ENCODE data around the gene RNH1. TPM values are rescaled to one million over a fixed set of nuclear protein-coding genes. Genes with fewer than 3 reads are reported as not detected.

Gene RNH1
- polyA plus RNA-seq, 1 experiment, result 260 TPM

DNA sequence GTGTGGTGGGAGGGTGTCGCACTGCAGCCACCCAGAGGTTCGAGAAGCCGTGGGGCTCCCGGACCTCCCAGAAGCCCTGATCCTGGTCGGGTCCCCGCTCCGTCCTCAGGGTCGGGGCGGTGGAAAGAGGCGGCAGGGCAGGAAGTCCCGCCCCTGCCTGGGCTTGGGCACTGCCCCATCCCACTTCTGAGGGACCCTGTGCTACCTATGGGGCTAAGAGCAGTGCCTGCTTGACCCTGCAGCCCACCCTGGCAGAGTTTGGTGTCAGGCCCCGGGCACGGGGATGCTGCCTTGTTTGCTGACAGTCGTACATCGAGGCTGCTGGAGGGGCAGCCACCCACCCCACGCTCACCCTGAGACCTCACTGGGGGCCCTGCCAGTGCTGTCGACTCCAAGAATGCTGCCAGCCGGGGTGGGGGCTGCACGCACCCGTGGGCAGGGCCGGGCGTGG, 19.4 kb downstream of the RNH1 start:
- H3K36me3 ChIP-seq (ENCODE audit: control insufficient read depth, insufficient read depth, low read length), result peaks cover 7% of the 10 kb centered on the region

DNA sequence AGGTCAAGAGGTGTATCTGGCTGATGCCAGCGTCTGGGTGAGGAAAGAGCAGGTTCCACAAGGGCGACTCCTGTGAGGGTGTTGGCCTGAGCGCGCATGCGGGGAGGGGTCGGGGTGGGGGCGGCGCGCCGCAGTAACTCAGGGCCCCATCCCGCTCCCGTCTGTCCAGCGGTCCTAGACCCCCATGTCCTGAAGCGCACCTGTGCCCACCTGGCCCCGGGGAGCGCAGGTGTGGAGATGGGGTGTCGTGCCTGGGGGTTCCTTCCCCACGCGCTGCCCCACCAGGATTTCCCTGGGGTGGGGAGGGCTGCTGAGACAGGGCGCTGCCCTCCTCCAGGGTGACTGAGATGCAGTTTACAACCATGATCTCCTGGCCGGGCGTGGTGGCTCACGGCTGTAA, 20.9 kb downstream of the RNH1 start:
- CTCF ChIA-PET, result no interaction called here

More for the DNA sequence above, 19.4 kb downstream of the RNH1 start:
- POLR2A ChIA-PET, result no interaction called here
- H3K4me3 ChIP-seq (ENCODE audit: low read depth, low read length), result no peak overlapping the region
- CTCF ChIA-PET, result no interaction called here
- DNase-seq (ENCODE audit: low read depth), result no peak
- TF ChIP-seq, protein P1, sequence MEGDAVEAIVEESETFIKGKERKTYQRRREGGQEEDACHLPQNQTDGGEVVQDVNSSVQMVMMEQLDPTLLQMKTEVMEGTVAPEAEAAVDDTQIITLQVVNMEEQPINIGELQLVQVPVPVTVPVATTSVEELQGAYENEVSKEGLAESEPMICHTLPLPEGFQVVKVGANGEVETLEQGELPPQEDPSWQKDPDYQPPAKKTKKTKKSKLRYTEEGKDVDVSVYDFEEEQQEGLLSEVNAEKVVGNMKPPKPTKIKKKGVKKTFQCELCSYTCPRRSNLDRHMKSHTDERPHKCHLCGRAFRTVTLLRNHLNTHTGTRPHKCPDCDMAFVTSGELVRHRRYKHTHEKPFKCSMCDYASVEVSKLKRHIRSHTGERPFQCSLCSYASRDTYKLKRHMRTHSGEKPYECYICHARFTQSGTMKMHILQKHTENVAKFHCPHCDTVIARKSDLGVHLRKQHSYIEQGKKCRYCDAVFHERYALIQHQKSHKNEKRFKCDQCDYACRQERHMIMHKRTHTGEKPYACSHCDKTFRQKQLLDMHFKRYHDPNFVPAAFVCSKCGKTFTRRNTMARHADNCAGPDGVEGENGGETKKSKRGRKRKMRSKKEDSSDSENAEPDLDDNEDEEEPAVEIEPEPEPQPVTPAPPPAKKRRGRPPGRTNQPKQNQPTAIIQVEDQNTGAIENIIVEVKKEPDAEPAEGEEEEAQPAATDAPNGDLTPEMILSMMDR (IDR thresholded peaks at IDR 0.05; ENCODE audit: insufficient read depth, low read depth, low read length), result no peak
- H3K27me3 ChIP-seq (ENCODE audit: control insufficient read depth, insufficient read depth, low read length), result no peaks in the 10 kb centered on the region

DNA sequence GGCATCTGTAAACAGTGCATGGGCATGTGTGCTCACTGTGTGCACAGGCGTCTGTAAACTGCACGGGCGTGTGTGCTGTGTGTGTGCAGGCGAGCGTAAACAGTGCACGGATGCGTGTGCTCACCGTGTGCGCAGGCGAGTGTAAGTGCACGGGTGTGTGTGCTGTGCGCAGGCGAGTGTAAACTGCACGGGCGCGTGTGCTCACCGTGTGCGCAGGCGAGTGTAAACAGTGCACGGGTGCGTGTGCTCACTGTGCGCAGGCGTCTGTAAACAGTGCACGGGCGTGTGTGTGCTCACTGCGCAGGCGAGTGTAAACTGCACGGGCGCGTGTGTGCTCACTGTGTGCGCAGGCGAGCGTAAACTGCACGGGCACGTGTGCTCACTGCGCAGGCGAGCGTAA, 22.4 kb downstream of the RNH1 start:
- Histone ChIP-seq H3K36me3 (ENCODE audit: control insufficient read depth, insufficient read depth, low read length) (peaks cover 2% of the 10 kb centered on the region), H3K4me3 (ENCODE audit: low read depth, low read length) (no peak overlapping the region), H3K27me3 (ENCODE audit: control insufficient read depth, insufficient read depth, low read length) (no peaks in the 10 kb centered on the region)
- POLR2A ChIA-PET, result no interaction called here
- CTCF ChIA-PET, result no interaction called here
- TF ChIP-seq, protein P1 (IDR thresholded peaks at IDR 0.05; ENCODE audit: insufficient read depth, low read depth, low read length), result no peak
- DNase-seq (ENCODE audit: low read depth), result no peak

More for the DNA sequence above, 20.9 kb downstream of the RNH1 start:
- TF ChIP-seq, protein P1 (IDR thresholded peaks at IDR 0.05; ENCODE audit: insufficient read depth, low read depth, low read length), result no peak
- POLR2A ChIA-PET, result no interaction called here
- DNase-seq (ENCODE audit: low read depth), result no peak
- H3K36me3 ChIP-seq (ENCODE audit: control insufficient read depth, insufficient read depth, low read length), result peaks cover 6% of the 10 kb centered on the region
- H3K4me3 ChIP-seq (ENCODE audit: low read depth, low read length), result no peak overlapping the region
- H3K27me3 ChIP-seq (ENCODE audit: control insufficient read depth, insufficient read depth, low read length), result no peaks in the 10 kb centered on the region

DNA sequence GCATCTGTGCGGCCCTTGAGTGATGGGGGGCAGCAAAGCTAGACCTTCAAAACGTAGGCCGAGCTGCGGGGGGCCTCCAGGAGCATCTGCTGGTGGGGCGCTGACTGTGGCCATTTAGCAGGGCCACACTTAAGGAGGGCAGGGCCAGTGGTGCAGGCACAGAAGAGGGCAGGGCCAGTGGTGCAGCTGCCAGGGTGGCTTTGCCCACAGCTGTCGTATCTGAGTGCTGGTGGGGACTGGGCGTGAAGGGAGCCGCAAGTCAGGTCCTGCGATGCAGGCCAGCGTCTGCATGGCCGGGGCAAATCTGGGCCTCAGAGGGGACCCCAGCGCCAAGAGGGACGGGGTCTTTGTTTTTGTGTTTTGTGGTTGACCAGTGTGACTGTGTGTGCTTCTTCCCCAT, 27.7 kb downstream of the RNH1 start:
- no peaks in the 10 kb centered on the region for H3K27me3 ChIP-seq (ENCODE audit: control insufficient read depth, insufficient read depth, low read length)
- TF ChIP-seq, protein P1 (IDR thresholded peaks at IDR 0.05; ENCODE audit: insufficient read depth, low read depth, low read length), result no peak
- peaks cover 2% of the 10 kb centered on the region; the same call in 1 of the 2 replicates for H3K36me3 ChIP-seq (ENCODE audit: control insufficient read depth, insufficient read depth, low read length)
- POLR2A ChIA-PET, result no interaction called here
- CTCF ChIA-PET, result interaction anchor here (0.9 to 2.3 kb wide), 2 partner anchors 10 to 24 kb away, joined by 3 to 6 read pairs; no protein-coding TSS in a partner anchor
- H3K4me3 ChIP-seq (ENCODE audit: low read depth, low read length), result no peak overlapping the region
- no peak for DNase-seq (ENCODE audit: low read depth)

DNA sequence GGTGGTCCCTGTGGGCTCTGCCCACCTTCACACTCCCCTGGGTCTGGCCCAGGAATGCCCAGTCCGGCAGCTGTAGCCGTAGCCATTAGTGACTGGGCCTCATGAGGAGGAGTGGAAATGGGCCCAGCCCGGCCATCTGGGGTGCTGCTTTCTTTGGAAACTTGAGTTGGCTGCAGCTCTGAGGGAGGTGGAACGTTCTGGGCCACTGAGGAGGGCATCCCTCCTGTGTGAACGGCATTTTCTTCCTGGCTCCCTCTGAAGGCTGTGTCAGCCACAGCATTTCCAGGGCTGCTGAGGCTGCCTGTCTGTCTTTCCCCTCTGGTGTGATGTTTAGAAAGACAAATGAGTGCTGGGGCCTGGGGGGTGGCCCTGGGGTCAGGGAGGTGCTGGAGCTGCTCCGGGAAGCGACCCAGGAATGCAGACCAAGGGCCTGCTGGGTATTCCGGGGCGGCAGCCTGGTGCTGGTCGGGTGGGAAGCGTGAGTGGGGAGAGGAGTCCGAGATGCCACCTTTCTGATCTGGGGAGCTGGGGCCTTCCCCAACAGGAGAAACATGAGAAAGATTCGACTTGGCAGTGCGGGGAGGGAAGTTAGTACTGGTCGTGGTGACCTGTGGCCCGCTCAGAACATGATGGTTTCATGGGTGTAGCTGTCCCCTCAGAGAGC, 29.9 kb downstream of the RNH1 start:
- ChIA-PET POLR2A (no interaction called here), CTCF (no interaction called here)
- TF ChIP-seq, protein P1 (IDR thresholded peaks at IDR 0.05; ENCODE audit: insufficient read depth, low read depth, low read length), result no peak
- Histone ChIP-seq H3K27me3 (ENCODE audit: control insufficient read depth, insufficient read depth, low read length) (no peaks in the 10 kb centered on the region), H3K4me3 (ENCODE audit: low read depth, low read length) (no peak overlapping the region), H3K36me3 (ENCODE audit: control insufficient read depth, insufficient read depth, low read length) (peaks cover 2% of the 10 kb centered on the region)
- no peak for DNase-seq (ENCODE audit: low read depth)

All from BJ (cell line).